H9 (cell line): ENCODE measurements around the gene MYH14. TPM values are rescaled to one million over a fixed set of nuclear protein-coding genes. Genes with fewer than 3 reads are reported as not detected.

Experiments used
- DNase-seq: peaks from one replicate; pipeline ENCODE4 v3.0.0-alpha.2; 2017
- H2AFZ ChIP-seq: one replicate; pipeline ENCODE4 v1.6.1; 2013; ENCODE audit warnings: mild to moderate bottlenecking, low read length, control low read depth, moderate library complexity
- H2AK5ac ChIP-seq: 2 replicates; pipeline ENCODE4 v1.6.1; 2013; ENCODE audit warnings: low read length, control low read depth, mixed read lengths; ENCODE audit not compliant: insufficient read length
- H2BK120ac ChIP-seq: one replicate; pipeline ENCODE4 v1.6.1; 2013; ENCODE audit warnings: low read depth, mild to moderate bottlenecking, low read length, control low read depth, inconsistent platforms; ENCODE audit not compliant: poor library complexity, severe bottlenecking
- H2BK12ac ChIP-seq: 2 replicates; pipeline ENCODE4 v1.6.1; 2013; ENCODE audit warnings: low read length, control low read depth, mixed read lengths, low read depth; ENCODE audit not compliant: insufficient read length
- H2BK15ac ChIP-seq: 2 replicates; pipeline ENCODE4 v1.6.1; 2013; ENCODE audit warnings: low read depth, low read length, control low read depth
- H2BK20ac ChIP-seq: one replicate; pipeline ENCODE4 v1.6.1; 2013; ENCODE audit warnings: low read depth, mild to moderate bottlenecking, low read length, control low read depth, inconsistent platforms; ENCODE audit not compliant: poor library complexity, severe bottlenecking
- H2BK5ac ChIP-seq: 2 replicates; pipeline ENCODE4 v1.6.1; 2013; ENCODE audit warnings: low read length, control low read depth, mixed read lengths; ENCODE audit not compliant: insufficient read length
- H3K14ac ChIP-seq: 2 replicates; pipeline ENCODE4 v1.6.1; 2013; ENCODE audit warnings: low read length, control low read depth; ENCODE audit not compliant: insufficient read depth
- H3K18ac ChIP-seq: 2 replicates; pipeline ENCODE4 v1.6.1; 2013; ENCODE audit warnings: low read depth, mild to moderate bottlenecking, mixed read lengths, low read length, control low read depth; ENCODE audit not compliant: insufficient read length
- H3K23ac ChIP-seq: 2 replicates; pipeline ENCODE4 v1.6.1; 2013; ENCODE audit warnings: low read length, control low read depth, mixed read lengths, low read depth; ENCODE audit not compliant: insufficient read length
- H3K23me2 ChIP-seq: 2 replicates; pipeline ENCODE4 v1.6.1; 2013; ENCODE audit warnings: low read depth, mild to moderate bottlenecking, mixed read lengths, low read length, control low read depth; ENCODE audit not compliant: insufficient read length, poor library complexity, severe bottlenecking
- H3K27ac ChIP-seq: 2 replicates; pipeline ENCODE4 v1.5.1; 2013; ENCODE audit warnings: low read length, control low read depth, mixed read lengths, low read depth; ENCODE audit not compliant: insufficient read length
- H3K27me3 ChIP-seq: 2 replicates; pipeline ENCODE4 v1.6.1; 2013; ENCODE audit warnings: low read length, control low read depth, inconsistent platforms; ENCODE audit not compliant: insufficient read depth
- H3K4ac ChIP-seq: 2 replicates; pipeline ENCODE4 v1.6.1; 2013; ENCODE audit warnings: low read depth, mild to moderate bottlenecking, control low read depth, inconsistent platforms, low read length, moderate library complexity
- H3K4me1 ChIP-seq: 2 replicates; pipeline ENCODE4 v1.6.1; 2013; ENCODE audit warnings: low read length, control low read depth, inconsistent platforms; ENCODE audit not compliant: insufficient read depth
- H3K4me2 ChIP-seq: 2 replicates; pipeline ENCODE4 v1.6.1; 2013; ENCODE audit warnings: low read length, control low read depth, mixed read lengths; ENCODE audit not compliant: insufficient read length, insufficient read depth
- H3K56ac ChIP-seq: 2 replicates; pipeline ENCODE4 v1.6.1; 2013; ENCODE audit warnings: low read depth, mild to moderate bottlenecking, mixed read lengths, low read length, control low read depth; ENCODE audit not compliant: insufficient read length
- H3K79me1 ChIP-seq: 2 replicates; pipeline ENCODE4 v1.6.1; 2013; ENCODE audit warnings: low read depth, mild to moderate bottlenecking, moderate library complexity, low read length, control low read depth, inconsistent platforms; ENCODE audit not compliant: insufficient read depth, poor library complexity, severe bottlenecking
- H3K79me2 ChIP-seq: 2 replicates; pipeline ENCODE4 v1.6.1; 2013; ENCODE audit warnings: low read length, control low read depth, inconsistent platforms; ENCODE audit not compliant: insufficient read depth
- H3K9ac ChIP-seq: 2 replicates; pipeline ENCODE4 v1.6.1; 2013; ENCODE audit warnings: low read length, control low read depth, mixed read lengths; ENCODE audit not compliant: insufficient read length; ENCODE audit errors: extremely low read depth
- H3K9me3 ChIP-seq: one replicate; pipeline ENCODE4 v1.6.1; 2013; ENCODE audit warnings: low read depth, low read length, inconsistent platforms; ENCODE audit not compliant: control insufficient read depth
- H3T11ph ChIP-seq: one replicate; pipeline ENCODE4 v1.6.1; 2013; ENCODE audit warnings: mild to moderate bottlenecking, low read length, control low read depth, inconsistent platforms
- H4K20me1 ChIP-seq: one replicate; pipeline ENCODE4 v1.6.1; 2013; ENCODE audit not compliant: control insufficient read depth, insufficient read length, insufficient read depth
- H4K5ac ChIP-seq: 2 replicates; pipeline ENCODE4 v1.6.1; 2013; ENCODE audit warnings: low read depth, mild to moderate bottlenecking, mixed read lengths, low read length, control low read depth; ENCODE audit not compliant: insufficient read length
- H4K8ac ChIP-seq: replicated peaks from 2 replicates; pipeline ENCODE4 v1.6.1; 2013; ENCODE audit warnings: low read length, control low read depth, mixed read lengths, low read depth; ENCODE audit not compliant: insufficient read length
- H4K91ac ChIP-seq: 2 replicates; pipeline ENCODE4 v1.6.1; 2013; ENCODE audit warnings: low read depth, mild to moderate bottlenecking, moderate library complexity, mixed read lengths, low read length, control low read depth; ENCODE audit not compliant: insufficient read length
- H3K27ac Mint-ChIP-seq, 3 experiments: 2 replicates in 2 of 3; 3 replicates in 1 of 3; pipeline ENCODE4 v1.8.0; 2020 to 2021; ENCODE audit warnings: mixed read lengths in 3 of 3, mild to moderate bottlenecking in 1 of 3, moderate library complexity in 1 of 3
- H3K27me3 Mint-ChIP-seq: 2 replicates; pipeline ENCODE4 v1.8.0; 2021; ENCODE audit warnings: low read depth, mild to moderate bottlenecking, moderate library complexity, mixed read lengths
- H3K36me3 Mint-ChIP-seq, 3 experiments: 2 replicates in 2 of 3; 3 replicates in 1 of 3; pipeline ENCODE4 v1.8.0; 2020 to 2021; ENCODE audit warnings: low read depth in 3 of 3, mixed read lengths in 3 of 3; ENCODE audit not compliant: insufficient read depth in 1 of 3
- H3K4me1 Mint-ChIP-seq, 2 experiments: 2 replicates each; pipeline ENCODE4 v1.8.0; 2020; ENCODE audit warnings: mixed read lengths in 2 of 2
- H3K4me3 Mint-ChIP-seq, 2 experiments: 2 replicates in 1 of 2; 3 replicates in 1 of 2; pipeline ENCODE4 v1.8.0; 2020 to 2021; ENCODE audit warnings: mild to moderate bottlenecking in 2 of 2, mixed read lengths in 2 of 2, moderate library complexity in 1 of 2
- H3K9me3 Mint-ChIP-seq, 2 experiments: 2 replicates in 1 of 2; 3 replicates in 1 of 2; pipeline ENCODE4 v1.8.0; 2020; ENCODE audit warnings: mild to moderate bottlenecking in 2 of 2, mixed read lengths in 2 of 2, moderate library complexity in 1 of 2
- CTCF ChIP-seq: fragments of 200-600 bp; sonication (generic); conservative IDR thresholded peaks from 3 replicates; pipeline ENCODE4 v1.8.0; 2021; ENCODE audit warnings: antibody characterized with exemption, mild to moderate bottlenecking
- WGBS: extraction: QIAGEN DNeasy Blood & Tissue Kit; methylation state at CpG from one replicate; pipeline ENCODE4 v1.1.7; 2013; ENCODE audit warnings: missing lambda C conversion rate, low lambda C conversion rate, mixed read lengths; ENCODE audit not compliant: insufficient read length; ENCODE audit errors: extremely low coverage; 5-methylcytosine and 5-hydroxymethylcytosine counted together
- total RNA-seq: library from RNA; stranded (reverse); gene quantifications from 2 replicates; pipeline ENCODE4 v1.2.1, GENCODE V29; 2021

The MYH14 gene
- total RNA-seq, 1 experiment from 2014 or later = 27.7 TPM

- Histone ChIP-seq H3K23me2 (peaks cover 27% of the 10 kb centered on the region), H2BK120ac (no peak overlapping the region), H4K20me1 (no peaks in the 10 kb centered on the region), H2BK5ac (no peak overlapping the region), H3K14ac (no peak overlapping the region), H2BK20ac (no peak overlapping the region), H3K27me3 (peaks cover 8% of the 10 kb centered on the region; the same call in 1 of the 2 replicates), H2AFZ (no peak overlapping the region), H3K79me1 (no peaks in the 10 kb centered on the region), H3K9ac (no peak overlapping the region), H3K79me2 (no peaks in the 10 kb centered on the region), H3T11ph (no peak overlapping the region), H3K4me2 (no peak overlapping the region), H4K8ac (no peak overlapping the region), H3K23ac (no peak overlapping the region), H2AK5ac (no peak overlapping the region), H4K5ac (no peak overlapping the region), H2BK12ac (no peak overlapping the region), H3K56ac (no peak overlapping the region), H3K27ac (no peak overlapping the region), H3K4ac (no peak overlapping the region), H3K18ac (no peak overlapping the region), H3K9me3 (no peaks in the 10 kb centered on the region), H2BK15ac (no peak overlapping the region), H3K4me1 (peaks cover 6% of the 10 kb centered on the region; the same call in 1 of the 2 replicates), H4K91ac (no peak overlapping the region)
- Mint-ChIP-seq H3K9me3 (peaks cover 3 to 5% of the 10 kb centered on the region in 2 experiments; a peak in 3 of 5 replicates), H3K27me3 (peaks cover 31% of the 10 kb centered on the region), H3K4me1 (peaks cover 49 to 55% of the 10 kb centered on the region in 2 experiments), H3K27ac (no peak overlapping the region), H3K4me3 (peak overlapping the region; percentile 65 to 87), H3K36me3 (peaks cover 8 to 15% (median 12%) of the 10 kb centered on the region in 3 experiments)
- no peak for TF ChIP-seq CTCF
- no peak for DNase-seq
- no CpG with 5 or more reads among the region's 20 CpGs for WGBS
Observed at GRCh38 chr19:50327461-50328223, 124.2 kb downstream of the MYH14 start.
